HG03378 (cell line): Measurements from ENCODE around the gene MC3R.

ENCODE experiments used
- ATAC-seq: cut with Tn5 transposase; IDR thresholded peaks from one replicate; pipeline ENCODE4 v1.9.1; 2021; ENCODE audit warnings: mild to moderate bottlenecking, moderate library complexity; ENCODE audit not compliant: unreplicated experiment

Gene MC3R

DNA sequence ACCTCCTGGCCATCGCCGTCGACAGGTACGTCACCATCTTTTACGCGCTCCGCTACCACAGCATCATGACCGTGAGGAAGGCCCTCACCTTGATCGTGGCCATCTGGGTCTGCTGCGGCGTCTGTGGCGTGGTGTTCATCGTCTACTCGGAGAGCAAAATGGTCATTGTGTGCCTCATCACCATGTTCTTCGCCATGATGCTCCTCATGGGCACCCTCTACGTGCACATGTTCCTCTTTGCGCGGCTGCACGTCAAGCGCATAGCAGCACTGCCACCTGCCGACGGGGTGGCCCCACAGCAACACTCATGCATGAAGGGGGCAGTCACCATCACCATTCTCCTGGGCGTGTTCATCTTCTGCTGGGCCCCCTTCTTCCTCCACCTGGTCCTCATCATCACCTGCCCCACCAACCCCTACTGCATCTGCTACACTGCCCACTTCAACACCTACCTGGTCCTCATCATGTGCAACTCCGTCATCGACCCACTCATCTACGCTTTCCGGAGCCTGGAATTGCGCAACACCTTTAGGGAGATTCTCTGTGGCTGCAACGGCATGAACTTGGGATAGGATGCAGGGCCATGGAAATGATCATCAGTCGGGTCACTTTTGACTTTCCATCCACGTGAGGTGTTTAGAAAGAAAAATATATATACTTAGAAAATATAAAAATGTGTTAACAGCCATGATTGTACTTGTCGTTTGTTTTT, 868 bp downstream of the MC3R start:
- no peak for ATAC-seq

DNA sequence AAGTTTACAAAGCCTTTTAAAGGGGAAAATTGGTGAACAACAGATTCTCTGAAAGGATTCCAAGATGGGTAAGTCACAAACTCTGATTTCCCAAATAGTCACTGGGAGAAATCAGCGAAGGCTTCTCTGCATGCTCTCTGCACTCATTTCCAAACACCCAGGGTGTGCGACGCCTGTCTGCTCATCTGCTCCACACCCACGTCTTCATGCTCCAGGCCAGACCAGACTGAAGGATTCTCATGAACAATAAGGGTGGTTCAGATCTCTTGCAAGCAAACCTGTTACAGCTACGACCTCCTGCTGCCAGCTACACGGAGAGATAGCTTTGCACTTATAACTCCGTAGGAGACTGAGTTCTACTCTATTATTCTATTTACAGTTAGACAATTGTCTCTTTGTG, 1.4 kb downstream of the MC3R start:
- no peak for ATAC-seq

DNA sequence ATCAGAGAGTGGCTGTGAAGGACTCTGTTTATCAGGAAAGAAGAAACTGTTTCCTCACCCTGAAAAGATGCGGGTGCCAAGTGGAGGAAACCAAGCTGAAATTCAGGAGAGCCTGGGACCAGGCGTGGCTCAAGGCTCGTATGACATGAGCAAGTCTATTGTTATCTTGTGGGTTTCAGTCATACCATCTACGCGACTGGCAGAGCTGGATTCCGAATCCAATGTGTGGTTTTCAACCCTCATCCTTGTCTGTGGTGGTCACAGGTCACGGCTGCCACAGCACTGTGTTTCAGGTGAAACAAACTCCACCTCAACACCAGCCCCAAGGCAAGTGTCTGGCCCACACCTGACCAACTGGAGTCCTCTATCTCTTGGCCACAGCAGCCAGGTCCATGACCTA, 9.1 kb downstream of the MC3R start:
- ATAC-seq, result no peak

DNA sequence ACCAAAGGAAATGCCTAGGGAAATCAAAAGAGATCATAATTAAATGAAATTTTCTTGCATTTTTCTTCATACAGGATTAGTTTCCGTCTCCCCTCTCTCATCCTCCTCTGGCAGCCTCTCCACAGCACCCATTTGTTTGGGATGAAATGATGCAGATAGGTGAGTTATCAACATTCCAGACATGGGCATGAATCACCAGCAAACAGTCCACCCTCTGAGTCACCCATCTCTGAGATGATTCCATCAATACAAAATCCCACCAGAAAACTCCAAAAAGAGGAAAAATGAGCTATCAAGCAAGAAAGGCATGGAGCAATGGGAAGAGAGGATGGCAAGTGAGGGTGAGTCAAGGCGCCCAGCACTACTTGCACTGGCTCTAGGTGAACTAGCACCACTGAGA, 11.4 kb downstream of the MC3R start:
- ATAC-seq, result no peak

DNA sequence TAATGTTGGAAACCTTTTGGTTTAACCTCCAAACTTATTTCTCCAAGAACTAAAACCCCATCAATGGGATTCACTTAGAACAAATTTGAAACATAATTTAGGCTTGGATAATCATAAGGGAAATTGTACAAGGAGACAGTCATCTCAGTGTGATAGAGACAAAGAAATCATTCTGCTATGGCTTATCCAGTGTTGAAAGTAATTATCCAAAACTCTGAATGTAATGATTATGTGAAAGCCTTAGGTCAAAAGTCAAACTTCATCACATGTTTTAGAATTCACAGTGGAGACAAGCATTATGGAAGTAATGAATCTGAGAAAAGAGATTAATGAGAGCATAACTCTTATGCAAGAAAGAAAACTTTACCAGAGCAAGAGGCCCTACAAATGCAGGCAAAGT, 20.0 kb downstream of the MC3R start:
- ATAC-seq, result no peak

DNA sequence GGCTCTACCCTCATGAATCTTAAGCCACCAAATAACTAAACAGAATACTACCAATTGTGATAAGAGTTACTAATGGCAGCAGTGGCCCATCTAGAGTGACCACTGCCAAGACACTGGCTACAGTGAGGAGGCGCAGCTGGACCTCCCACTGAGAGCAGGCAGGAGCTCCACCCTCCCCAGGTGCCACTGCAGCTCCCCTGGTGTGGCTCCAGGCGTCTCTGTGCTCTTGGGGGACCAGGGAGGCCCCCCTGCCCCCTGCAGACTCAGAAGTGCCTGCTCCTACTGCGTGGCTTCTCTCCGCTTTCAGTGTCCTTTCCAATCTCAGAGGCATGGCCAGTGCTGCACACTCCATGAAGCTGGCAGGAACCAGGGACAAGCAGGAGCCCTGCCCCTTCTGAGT, 23.4 kb downstream of the MC3R start:
- ATAC-seq, result no peak

DNA sequence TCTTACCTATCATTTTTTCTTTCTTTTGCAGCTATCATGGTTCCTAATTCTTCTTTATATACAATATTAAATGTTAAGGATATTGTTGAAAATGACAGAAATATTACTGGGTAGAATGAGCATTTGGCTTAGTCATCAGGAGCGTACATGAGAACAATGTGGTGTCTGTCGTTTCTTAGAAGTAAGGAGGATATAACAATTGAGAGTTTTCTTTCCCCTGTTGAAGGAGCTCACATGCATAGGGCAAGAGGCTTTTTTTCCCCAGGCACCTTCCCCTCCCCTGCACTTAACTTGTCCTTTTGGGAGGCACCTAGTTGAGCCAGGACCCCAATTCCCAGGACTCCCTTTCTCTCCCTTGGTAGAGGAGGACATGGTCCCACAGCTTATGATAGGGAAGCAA, 25.0 kb downstream of the MC3R start:
- no peak for ATAC-seq

DNA sequence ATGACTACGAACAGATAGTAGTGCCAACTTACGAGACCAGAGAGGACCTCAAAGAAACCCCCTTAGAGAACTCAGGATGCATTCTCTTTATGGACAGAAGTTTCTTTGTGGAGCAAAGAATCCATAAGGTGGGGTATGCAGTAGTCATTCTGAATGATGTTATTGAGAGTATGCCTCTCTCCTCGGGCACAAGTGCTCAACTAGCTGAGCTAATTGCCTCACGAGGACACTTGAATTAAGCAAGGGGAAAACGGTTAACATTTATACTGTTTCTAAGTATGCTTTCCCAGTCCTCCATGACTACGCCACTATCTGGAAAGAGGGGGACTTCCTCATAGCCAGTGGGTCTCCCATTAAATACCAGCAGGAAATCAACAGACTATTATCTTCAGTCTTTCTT, 25.6 kb downstream of the MC3R start:
- no peak for ATAC-seq

DNA sequence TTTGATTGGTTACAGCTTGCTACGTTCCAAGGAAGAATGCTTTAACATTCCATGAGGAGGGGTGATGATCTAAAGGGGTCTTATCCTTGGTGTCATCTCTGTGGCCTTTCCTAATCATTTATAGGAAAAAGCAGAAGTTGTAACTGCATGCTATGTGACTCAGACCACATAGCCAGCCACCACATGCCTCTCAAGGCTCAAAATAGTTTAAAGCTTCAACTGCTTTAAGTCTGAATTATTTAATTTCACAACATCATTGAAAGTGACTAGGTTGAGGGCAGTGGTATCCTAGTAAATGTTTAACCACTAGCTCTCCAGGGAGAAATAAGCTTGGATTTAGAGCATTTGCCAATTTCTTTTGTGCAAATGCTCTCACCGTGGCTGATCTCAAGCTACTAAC, 29.7 kb downstream of the MC3R start:
- ATAC-seq, result no peak

DNA sequence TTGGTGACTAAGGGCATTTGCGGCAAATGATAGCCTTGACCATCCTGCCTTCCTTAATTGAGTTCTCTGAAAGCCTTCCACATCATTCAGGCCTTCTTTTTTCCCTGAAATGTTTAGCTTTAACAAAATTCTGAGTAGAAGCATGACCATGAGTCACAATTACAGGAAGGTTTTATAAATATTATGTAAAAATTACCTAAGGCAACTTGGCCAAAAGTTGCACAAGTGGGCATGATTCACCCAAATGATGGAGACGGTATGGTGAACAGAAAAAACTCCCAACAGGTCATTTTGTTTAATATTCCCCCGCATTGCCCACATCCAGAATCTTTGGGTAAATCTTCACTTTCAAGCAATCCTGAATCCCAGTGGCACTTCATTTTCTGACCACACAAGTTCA, 37.0 kb downstream of the MC3R start:
- ATAC-seq, result no peak

DNA sequence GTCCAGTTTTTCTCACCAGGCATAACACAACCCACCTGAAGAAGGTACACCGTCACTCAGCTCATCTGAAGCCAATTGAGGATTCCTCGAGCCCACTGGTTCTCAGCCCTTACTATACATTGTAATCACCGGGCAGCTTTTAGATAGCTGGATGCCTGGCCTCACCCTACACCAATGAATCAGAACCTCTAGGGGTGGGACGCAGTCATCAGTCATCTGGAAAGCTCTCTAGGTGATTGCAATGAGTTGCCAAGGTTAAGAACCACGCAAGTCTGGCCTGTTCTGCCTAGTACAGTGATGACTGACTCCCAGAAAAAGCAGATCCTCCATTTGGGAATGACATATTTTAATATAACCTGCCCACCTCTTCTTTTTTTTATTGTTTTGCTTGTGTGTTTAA, 41.1 kb downstream of the MC3R start:
- ATAC-seq, result no peak

DNA sequence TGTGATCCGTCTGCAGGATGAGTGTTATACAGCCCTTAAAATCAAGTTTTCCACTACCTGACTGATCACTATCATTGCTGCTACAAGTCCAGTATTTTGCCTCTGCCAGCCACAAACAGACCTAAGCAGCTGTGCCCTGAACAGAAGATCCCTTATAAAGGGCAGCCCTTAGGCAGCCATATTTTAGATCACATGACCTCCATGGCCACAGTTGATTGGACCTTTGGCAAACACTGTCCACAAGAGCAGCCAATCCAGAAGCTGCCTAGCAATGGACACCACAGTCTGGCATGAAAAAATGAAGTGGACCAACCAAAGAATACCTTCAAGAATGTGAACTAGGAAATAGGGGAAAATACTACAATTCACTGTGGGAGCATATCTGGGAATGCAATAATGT, 50.8 kb downstream of the MC3R start:
- no peak for ATAC-seq
